ENCODE data around the gene CRYGB.

Gene CRYGB, protein sequence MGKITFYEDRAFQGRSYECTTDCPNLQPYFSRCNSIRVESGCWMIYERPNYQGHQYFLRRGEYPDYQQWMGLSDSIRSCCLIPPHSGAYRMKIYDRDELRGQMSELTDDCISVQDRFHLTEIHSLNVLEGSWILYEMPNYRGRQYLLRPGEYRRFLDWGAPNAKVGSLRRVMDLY

GRCh38 chr2:208146006-208146405 is at the start of gene CRYGB:
CRYGB (minus strand) TSS chr2:208146158; CDS start chr2:208146120, 38 bp downstream.
- no peak for DNase-seq

DNA sequence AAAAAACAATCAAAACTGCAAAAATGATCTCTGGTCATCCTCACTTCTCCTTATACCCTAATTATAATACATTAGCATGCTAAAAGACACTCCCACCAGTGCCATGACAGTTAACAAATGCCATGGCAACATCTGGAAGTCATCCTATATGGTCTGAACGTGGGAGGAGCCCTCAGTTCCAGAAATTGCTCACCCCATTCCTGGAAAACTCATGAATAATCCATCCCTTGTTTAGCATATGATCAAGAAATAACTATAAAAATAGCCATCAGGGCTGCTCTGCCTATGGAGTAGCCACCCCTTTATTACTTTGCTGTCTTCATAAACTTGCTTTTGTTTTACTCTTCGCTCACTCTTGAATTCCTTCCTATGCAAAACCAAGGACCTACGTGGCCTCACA is 49.6 kb upstream of the CRYGB start:
- DNase-seq, result no peak

DNA sequence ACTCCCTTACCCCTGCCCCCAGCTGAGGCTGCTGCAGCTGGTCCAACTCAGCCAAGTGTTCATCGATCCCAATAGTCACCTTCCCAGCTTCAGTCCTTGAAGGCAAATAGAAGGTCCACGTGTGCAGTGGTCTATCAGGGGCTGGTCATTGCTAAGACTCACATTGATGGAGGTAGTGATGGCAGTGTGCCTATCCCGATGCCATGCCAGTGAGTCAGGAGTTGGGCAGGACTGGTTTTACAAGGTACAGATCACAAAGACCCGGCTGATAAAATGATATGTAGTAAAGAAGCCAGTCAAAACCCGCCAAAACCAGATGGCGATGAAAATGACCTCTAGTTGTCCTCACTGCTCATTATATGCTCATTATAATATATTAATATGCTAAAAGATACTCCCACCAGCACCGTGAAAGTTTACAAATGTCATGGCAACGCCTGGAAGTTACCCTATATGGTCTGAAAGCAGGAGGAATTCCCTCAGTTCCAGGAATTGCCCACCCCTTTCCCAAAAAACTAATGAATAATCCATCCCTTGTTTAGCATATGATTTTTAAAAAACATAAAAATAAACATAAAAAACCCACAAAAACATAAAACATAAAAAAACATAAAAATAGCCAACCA is 46.8 kb upstream of the CRYGB start:
- no peak for DNase-seq

- DNase-seq, result no peak
Observed at GRCh38 chr2:208189810-208190503, 44.0 kb upstream of the CRYGB start, which contains the start of gene C2orf80. C2orf80 (minus strand) TSS chr2:208190030; CDS start chr2:208186986, 3,044 bp downstream.

- no peak for DNase-seq
Observed at GRCh38 chr2:208189069-208189809, 43.3 kb upstream of the CRYGB start.

GRCh38 chr2:208186893-208187292 is 40.9 kb upstream of the CRYGB start:
- no peak for DNase-seq

DNA sequence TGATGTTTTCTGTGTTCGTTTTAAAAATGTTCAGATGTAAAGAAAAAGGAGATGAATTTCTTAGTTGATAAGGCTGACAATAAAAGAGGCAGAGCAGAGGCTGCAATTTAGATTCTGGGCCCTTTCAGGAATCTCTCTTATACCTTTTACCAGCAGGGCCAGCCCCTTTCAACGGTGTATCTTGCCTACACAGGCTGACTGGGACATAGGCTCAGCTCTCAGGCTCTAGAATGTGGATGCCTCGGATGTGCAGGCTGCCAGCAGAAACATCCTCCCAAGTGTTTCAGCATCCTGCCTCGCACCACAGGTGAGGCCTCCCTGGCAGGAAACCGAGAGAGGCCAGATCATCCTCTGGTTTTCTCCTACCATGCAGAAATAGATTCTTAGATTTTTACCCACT is 40.5 kb upstream of the CRYGB start:
- DNase-seq, result no peak

DNA sequence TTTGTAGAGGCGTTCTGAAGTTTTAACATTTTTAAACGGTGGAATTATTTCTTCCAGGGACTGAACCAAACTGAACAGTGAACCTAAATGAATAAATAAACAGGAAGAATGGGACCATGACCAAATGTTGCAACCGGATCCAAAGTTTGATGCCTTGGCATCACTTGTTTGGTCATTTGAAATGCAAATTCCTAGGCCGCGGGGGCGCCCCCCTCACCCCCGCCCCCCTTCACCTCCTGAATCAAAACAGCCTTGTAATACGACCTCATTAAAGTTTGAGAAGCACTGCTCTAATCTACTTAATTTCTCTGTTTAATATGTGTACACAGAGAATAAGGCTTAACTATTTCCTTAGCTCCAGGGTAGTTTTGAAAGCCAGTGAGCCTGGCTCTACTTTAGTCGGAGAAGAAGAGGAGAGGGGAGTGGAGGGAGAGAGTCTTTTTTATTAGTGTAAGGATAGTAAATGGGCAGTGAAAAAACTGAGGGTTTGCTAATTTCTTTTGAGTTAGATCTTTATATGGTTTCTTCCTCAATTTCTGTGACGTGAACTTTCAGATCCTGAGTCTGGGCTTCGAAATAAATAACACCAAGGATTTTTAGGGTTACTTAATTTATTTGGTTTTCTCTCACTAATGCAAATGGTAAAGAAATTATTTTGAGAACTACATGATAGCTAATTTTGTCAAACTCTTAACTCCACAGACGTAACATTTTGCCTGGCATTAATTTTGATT is 38.2 kb upstream of the CRYGB start:
- DNase-seq, result no peak

DNA sequence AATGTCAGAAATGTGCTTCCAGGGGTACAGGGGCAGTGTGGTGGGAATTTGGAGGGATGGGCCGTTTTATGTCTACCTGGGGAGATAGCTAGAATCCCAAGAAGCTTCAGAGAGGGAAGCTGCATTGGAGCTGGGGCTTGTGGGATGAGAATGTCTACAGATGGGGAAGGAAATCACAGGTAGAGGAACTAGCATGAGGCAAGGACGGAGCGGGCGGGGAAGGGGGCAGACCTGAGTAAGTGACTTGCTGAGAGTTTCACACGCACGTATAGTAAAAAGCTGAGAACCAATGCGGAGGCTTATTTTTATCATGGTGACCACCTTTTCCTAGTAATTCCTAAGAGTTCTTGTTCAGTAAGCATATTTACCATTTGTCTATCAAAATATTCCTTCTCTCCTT is 37.6 kb upstream of the CRYGB start:
- DNase-seq, result no peak

GRCh38 chr2:208182835-208183234 is 36.9 kb upstream of the CRYGB start:
- no peak for DNase-seq

DNA sequence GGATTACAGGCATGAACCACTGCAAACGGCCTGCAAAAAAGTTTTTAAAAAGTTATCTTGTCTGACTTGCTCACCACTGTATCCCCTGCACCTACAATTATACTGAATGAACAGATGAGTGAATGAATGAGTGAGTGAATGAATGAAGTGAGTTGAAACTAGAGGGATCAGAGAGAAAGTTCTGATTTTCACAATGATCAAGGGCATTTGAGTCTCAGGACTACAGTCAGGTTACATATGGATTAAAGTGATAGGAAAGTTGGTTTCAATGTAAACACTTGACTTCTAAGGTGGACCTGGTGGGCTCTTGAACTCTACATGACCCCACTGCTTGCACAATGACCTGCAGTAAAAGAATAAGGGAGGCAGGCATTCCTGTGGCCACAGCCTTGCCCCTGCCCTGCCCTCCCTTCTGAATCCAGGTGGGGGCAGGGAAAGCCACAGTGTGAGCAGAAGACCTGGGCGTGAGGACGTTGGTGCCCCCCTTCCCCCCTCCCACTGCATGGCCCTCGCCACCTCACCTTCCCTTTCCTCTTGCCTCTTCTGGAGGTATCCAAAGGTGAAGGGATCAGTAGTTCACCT is 33.2 kb upstream of the CRYGB start:
- no peak for DNase-seq

DNA sequence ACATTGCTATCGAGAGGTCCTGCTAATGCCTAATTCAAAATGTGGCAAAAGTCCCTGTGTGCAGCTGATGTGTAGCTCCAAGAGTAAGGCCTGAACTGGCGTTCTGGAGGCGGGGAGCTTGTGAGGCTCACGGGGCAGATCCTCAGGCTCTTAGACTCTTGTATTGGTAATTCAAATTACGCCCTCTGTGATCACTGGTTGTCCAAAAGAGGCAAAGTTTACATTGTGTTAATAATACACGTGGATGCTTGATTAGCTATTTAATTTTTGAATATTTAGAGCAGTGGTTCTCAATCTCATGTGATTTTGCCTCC is 29.8 kb upstream of the CRYGB start:
- no peak for DNase-seq

GRCh38 chr2:208175069-208175839 is 29.3 kb upstream of the CRYGB start:
- peak; percentile 31 for DNase-seq

GRCh38 chr2:208174144-208174543 is 28.2 kb upstream of the CRYGB start:
- no peak for DNase-seq

DNA sequence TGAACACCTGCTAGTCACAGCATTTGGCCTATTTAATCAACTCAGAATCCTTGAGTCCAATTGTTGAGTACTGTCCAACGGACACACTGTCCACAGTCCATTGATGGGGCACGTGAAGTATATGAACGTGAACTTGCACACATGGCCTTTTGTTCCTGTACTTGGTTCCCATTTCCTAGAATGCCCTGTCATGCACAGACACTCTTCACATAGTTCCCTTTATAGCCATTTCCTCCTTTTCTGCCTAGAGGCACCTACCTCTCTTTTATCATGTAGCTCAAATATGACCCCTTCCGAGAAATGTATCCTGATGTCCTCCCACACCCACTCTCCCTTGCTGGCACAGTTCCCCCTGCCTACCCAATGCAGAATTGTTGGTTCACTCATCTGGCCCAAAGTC is 26.2 kb upstream of the CRYGB start:
- DNase-seq, result no peak

DNA sequence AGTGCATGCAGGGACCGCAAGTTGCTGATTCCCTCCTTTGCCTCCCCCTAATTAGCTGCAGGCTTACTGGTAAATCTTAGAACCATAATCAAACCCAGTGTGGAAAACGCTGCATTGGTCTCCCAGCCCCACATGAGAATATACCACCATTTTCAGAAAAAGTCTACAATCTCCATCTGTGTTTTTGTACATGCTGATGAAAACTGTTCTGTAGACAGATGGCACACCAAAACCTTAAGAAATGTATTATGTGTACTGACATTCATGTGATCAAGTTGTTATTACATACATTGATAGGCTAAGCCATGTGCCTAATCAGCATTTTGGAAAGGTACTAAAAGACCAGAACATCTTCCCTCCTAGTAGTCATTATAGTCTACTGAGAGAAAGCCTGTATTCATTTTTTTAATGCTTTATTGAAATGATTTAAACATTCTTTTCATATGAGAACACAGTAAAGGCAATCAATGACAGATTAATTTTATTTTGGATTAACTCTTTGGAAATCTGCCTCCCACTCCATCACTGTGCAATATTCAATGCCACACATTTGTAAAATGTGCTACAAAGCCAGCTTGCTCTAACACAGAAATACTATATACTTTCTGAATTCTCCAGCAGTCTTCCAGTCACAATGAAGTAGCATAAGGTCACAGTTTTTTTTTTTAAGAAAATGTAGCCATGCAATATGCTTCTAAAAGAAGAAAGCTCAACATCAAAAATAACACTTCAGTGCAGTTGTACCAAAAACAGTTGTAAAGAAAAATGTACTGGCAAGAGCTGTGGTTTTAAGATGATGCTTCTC is 19.2 kb upstream of the CRYGB start:
- DNase-seq, result no peak

DNA sequence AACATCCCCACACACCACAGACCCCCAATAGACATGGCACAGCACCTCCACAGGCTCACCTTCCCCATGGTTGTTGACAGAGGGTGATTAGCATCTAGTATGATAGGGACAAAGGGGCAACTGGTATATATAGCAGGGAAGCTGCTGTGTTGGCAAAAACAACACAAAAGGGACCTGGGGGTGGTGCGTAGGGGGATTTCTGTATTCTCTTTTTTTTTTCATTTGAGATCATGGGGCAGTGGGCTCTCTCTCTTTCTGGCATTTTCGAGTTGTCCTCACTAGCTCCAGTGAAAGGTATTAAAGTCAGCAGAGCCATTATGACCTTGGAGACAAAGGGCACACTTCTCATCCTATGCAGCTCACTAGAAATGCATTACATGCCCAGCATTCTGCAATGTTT is 17.5 kb upstream of the CRYGB start, which contains the start of gene CRYGA:
Gene CRYGA (minus strand): TSS at position 101 of the 400 bp plus-strand sequence. CDS start 33 bp downstream, at position 68.
- no peak for DNase-seq

DNA sequence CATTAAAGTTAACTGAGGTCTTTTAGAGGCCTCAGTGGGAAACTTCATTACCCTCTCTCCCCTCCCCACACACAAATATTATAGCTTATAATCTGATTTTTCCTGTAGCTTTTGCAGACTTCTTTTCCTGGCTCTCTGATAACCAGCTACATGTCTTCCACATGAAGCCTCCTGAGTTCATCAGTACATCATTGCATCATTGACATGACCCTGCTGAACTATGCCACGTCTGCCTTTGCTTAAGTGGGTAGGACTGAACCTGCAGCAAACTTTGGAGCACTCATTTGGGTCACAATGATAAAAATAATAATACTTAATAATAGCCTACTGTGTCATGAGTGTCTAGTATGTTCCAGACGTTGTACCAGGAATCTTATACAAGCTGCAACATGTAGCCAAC is 10.5 kb upstream of the CRYGB start:
- DNase-seq, result no peak

GRCh38 chr2:208153156-208153555 is 7.2 kb upstream of the CRYGB start:
- DNase-seq, result no peak

DNA sequence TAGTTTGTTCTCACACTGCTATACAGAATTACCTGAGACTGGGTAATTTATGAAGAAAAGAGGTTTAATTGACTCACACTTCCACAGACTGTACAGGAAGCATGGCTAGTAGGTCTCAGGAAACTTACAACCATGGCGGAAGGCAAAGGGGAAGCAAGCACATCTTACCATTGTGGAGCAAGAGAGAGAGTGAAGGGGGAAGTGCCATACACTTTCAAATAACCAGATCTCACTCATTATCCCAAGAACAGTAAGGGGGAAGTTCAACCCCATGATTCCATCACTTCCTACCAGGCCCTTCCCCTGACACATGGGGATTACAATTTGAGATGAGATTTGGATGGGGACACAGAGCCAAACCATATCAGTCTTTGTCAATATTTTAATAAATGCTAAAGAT is 5.0 kb upstream of the CRYGB start:
- no peak for DNase-seq

GRCh38 chr2:208150094-208150493 is 4.1 kb upstream of the CRYGB start:
- DNase-seq, result no peak

Data from 8988T (cell line).